ENCODE measurements around the gene FKBP11. TPM values are rescaled to one million over a fixed set of nuclear protein-coding genes. Genes with fewer than 3 reads are reported as not detected.

Gene FKBP11
- polyA plus RNA-seq, 1 donor, result 22.4 TPM

Other genes starting within 250 kb of the FKBP11 start
- gene KANSL2, start 243.3 kb downstream of the FKBP11 start, polyA plus RNA-seq (ENCODE audit: insufficient read length), result 63.5 TPM
- gene CCNT1, start 208.8 kb downstream of the FKBP11 start, polyA plus RNA-seq (ENCODE audit: insufficient read length), result 40.2 TPM
- gene ADCY6, start 136.4 kb downstream of the FKBP11 start, polyA plus RNA-seq (ENCODE audit: insufficient read length), result 94.3 TPM
- gene CACNB3, start 107.0 kb downstream of the FKBP11 start, polyA plus RNA-seq (ENCODE audit: insufficient read length), result 57.3 TPM
- 122 TPM for gene DDX23, start 73.3 kb downstream of the FKBP11 start, polyA plus RNA-seq (ENCODE audit: insufficient read length)
- gene RND1, start 59.6 kb downstream of the FKBP11 start, polyA plus RNA-seq (ENCODE audit: insufficient read length), result 2.4 TPM
- gene ARF3, start 32.0 kb upstream of the FKBP11 start, polyA plus RNA-seq (ENCODE audit: insufficient read length), result 128 TPM
- gene WNT10B, start 46.2 kb upstream of the FKBP11 start, polyA plus RNA-seq (ENCODE audit: insufficient read length), result 0.12 TPM
- gene WNT1, start 52.8 kb upstream of the FKBP11 start, polyA plus RNA-seq (ENCODE audit: insufficient read length), result not detected
- gene DDN, start 73.9 kb upstream of the FKBP11 start, polyA plus RNA-seq (ENCODE audit: insufficient read length), result 65.9 TPM
- 95.8 TPM for gene PRKAG1, start 93.3 kb upstream of the FKBP11 start, polyA plus RNA-seq (ENCODE audit: insufficient read length)
- gene KMT2D, start 135.3 kb upstream of the FKBP11 start, polyA plus RNA-seq (ENCODE audit: insufficient read length), result 57.7 TPM
- gene RHEBL1, start 144.5 kb upstream of the FKBP11 start, polyA plus RNA-seq (ENCODE audit: insufficient read length), result 1.8 TPM
- gene DHH, start 169.3 kb upstream of the FKBP11 start, polyA plus RNA-seq (ENCODE audit: insufficient read length), result 0.25 TPM
- 87.7 TPM for gene LMBR1L, start 185.4 kb upstream of the FKBP11 start, polyA plus RNA-seq (ENCODE audit: insufficient read length)
- 1,176 TPM for gene TUBA1B, start 205.9 kb upstream of the FKBP11 start, polyA plus RNA-seq (ENCODE audit: insufficient read length)